Smooth muscle cell (in vitro differentiated cells): ENCODE data around the gene TRAF6. TPM values are rescaled to one million over a fixed set of nuclear protein-coding genes. Genes with fewer than 3 reads are reported as not detected.
A peak's percentile ranks its signal among the peaks of the same experiment; 100 is the strongest.

Experiments
- DNase-seq: peaks from one replicate; lab custom pipeline; 2025; ENCODE audit not compliant: unreplicated experiment; lab: John Stamatoyannopoulos, UW
- H2AFZ ChIP-seq: fragments of 200-600 bp; sonication (generic); 2 replicates; pipeline ENCODE4 v1.6.0; 2016; ENCODE audit warnings: antibody characterized with exemption, low read depth, mild to moderate bottlenecking
- H3F3A ChIP-seq: fragments of 200-600 bp; sonication (generic); 2 replicates; pipeline ENCODE4 v1.6.0; 2017; ENCODE audit warnings: antibody characterized with exemption, low read depth
- H3K27ac ChIP-seq: fragments of 200-600 bp; sonication (generic); 2 replicates; pipeline ENCODE4 v1.5.1; 2016; ENCODE audit warnings: low read depth, mild to moderate bottlenecking
- H3K27me3 ChIP-seq: fragments of 200-600 bp; sonication (generic); 2 replicates; pipeline ENCODE4 v1.6.1; 2016; ENCODE audit warnings: low read depth, mild to moderate bottlenecking
- H3K36me3 ChIP-seq: fragments of 200-600 bp; sonication (generic); 2 replicates; pipeline ENCODE4 v1.5.1; 2016; ENCODE audit warnings: low read depth
- H3K4me1 ChIP-seq: fragments of 200-600 bp; sonication (generic); 2 replicates; pipeline ENCODE4 v1.5.1; 2016; ENCODE audit warnings: low read depth
- H3K4me2 ChIP-seq: fragments of 200-600 bp; sonication (generic); 2 replicates; pipeline ENCODE4 v1.6.0; 2016; ENCODE audit warnings: mild to moderate bottlenecking
- H3K4me3 ChIP-seq: fragments of 200-600 bp; sonication (generic); 2 replicates; pipeline ENCODE4 v1.5.1; 2016; ENCODE audit warnings: mild to moderate bottlenecking
- H3K79me2 ChIP-seq: fragments of 200-600 bp; sonication (generic); 2 replicates; pipeline ENCODE4 v1.6.0; 2016; ENCODE audit warnings: low read depth, mild to moderate bottlenecking
- H3K9ac ChIP-seq: fragments of 200-600 bp; sonication (generic); 2 replicates; pipeline ENCODE4 v1.6.0; 2016; ENCODE audit warnings: low read depth
- H3K9me3 ChIP-seq: fragments of 200-600 bp; sonication (generic); replicated peaks from 2 replicates; pipeline ENCODE4 v1.5.1; 2016; ENCODE audit warnings: low read depth
- H4K20me1 ChIP-seq: fragments of 200-600 bp; sonication (generic); 2 replicates; pipeline ENCODE4 v1.6.0; 2016; ENCODE audit warnings: low read depth
- WGBS: methylation state at CpG from one replicate; pipeline ENCODE4 v1.1.7; 2016; ENCODE audit warnings: low lambda C conversion rate; 5-methylcytosine and 5-hydroxymethylcytosine counted together
- polyA plus RNA-seq: library from polyadenylated mRNA; unstranded; fragments of >200 nt; fragmentation: Nextera tagmentation; extraction: Ambion mirVana; gene quantifications from 2 replicates; pipeline ENCODE4 v1.2.1, GENCODE V29; 2016
- total RNA-seq: library from RNA; depleted of rRNA; stranded (reverse); fragments of >200 nt; gene quantifications from 2 replicates; pipeline ENCODE4 v1.2.3, GENCODE V29; 2014
- TF ChIP-seq, protein P1 (sequence below): fragments of 200-600 bp; sonication (generic); IDR thresholded peaks from 2 replicates; pipeline ENCODE4 v1.5.1; 2017; ENCODE audit warnings: borderline replicate concordance, mild to moderate bottlenecking, antibody characterized with exemption; ENCODE audit not compliant: insufficient read depth, poor library complexity, severe bottlenecking

The TRAF6 gene
- total and polyA plus RNA-seq, 2 experiments from 2014 or later, result 9.9 to 18.9 TPM

DNA sequence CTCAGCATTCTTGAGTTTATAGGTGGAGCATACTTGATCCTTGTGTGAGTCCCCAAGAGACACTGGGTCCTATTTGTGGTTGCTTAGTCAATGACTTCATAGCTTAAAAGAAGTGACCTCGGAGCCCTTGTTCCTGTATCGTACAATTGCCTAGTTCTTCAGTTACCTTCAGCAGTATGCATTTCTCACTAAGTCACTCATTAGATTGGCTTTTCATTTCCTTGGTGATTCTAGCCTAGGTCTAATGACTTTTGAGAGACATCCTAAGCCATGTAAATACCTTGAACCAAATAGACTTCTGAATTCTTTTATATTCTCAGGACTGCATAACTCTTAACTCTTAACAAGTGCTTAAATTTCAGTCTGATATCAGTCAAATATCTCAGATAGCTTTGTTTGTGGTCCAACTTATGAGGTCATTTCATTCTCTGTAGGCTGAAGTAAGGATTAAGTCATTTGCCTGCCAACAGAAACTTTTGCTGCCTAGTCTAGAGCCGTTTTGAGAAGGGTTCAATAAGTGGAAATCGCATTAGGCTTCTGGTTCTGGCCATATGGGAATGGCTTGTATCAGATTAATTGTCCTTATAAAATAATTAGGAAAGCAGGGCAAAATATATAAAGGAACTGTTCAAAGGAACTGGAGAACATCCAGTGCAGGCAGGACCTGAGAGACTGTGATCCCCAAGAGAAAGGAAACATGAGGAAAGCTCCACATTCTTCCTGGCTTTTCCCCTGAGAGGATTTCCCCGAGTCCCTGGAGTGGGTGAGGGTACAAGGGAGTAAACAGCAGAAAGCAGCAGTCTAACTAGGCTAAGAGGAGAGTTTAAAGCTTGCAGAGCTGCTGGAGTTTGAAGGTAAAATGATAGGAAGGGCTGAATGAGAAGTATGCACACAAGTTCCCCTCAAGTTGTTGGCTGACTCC lies 39.9 kb downstream of the TRAF6 start:
- Histone ChIP-seq H3K36me3 (no peaks in the 10 kb centered on the region), H3K4me3 (no peak overlapping the region), H4K20me1 (no peaks in the 10 kb centered on the region), H3K4me2 (peak overlapping the region; percentile 60), H3K9ac (peak overlapping the region; percentile 15), H3K27ac (peak overlapping the region; percentile 79), H3F3A (peaks cover 15% of the 10 kb centered on the region), H2AFZ (no peak overlapping the region), H3K27me3 (no peaks in the 10 kb centered on the region), H3K79me2 (no peaks in the 10 kb centered on the region), H3K9me3 (no peaks in the 10 kb centered on the region), H3K4me1 (peaks cover 23% of the 10 kb centered on the region)
- no peak for DNase-seq
- 49% methylated on average over 5 of the region's 5 CpGs for WGBS
- TF ChIP-seq, protein P1, sequence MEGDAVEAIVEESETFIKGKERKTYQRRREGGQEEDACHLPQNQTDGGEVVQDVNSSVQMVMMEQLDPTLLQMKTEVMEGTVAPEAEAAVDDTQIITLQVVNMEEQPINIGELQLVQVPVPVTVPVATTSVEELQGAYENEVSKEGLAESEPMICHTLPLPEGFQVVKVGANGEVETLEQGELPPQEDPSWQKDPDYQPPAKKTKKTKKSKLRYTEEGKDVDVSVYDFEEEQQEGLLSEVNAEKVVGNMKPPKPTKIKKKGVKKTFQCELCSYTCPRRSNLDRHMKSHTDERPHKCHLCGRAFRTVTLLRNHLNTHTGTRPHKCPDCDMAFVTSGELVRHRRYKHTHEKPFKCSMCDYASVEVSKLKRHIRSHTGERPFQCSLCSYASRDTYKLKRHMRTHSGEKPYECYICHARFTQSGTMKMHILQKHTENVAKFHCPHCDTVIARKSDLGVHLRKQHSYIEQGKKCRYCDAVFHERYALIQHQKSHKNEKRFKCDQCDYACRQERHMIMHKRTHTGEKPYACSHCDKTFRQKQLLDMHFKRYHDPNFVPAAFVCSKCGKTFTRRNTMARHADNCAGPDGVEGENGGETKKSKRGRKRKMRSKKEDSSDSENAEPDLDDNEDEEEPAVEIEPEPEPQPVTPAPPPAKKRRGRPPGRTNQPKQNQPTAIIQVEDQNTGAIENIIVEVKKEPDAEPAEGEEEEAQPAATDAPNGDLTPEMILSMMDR, result no peak

DNA sequence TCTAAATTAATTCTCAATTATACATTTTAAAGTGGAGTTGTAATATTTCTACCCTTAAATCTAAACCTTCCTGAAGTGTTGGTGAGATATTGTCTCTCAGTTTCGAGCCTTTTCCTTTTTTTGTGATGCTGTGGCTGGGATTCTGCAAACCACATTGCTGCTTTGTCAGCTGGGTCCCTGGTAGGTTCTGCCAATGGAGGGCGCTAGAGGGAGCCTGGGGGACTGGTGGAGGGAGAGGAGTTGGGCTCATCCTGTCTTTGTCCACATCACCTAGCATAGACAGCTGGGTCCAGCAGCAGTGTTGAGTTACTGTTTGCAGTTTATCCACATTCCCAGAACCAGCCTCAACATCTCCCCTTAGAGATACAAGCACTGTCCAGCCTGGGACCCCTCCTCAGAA lies 41.0 kb downstream of the TRAF6 start:
- H3K79me2 ChIP-seq, result no peaks in the 10 kb centered on the region
- no peaks in the 10 kb centered on the region for H3K27me3 ChIP-seq
- no peak overlapping the region for H3K4me3 ChIP-seq
- peaks cover 17% of the 10 kb centered on the region for H3F3A ChIP-seq
- H3K4me2 ChIP-seq, result peak overlapping the region; percentile 60
- no peaks in the 10 kb centered on the region for H3K9me3 ChIP-seq
- TF ChIP-seq, protein P1, result peak; percentile 44
- DNase-seq, result no peak
- WGBS, result 37% methylated on average over 2 of the region's 2 CpGs
- peaks cover 23% of the 10 kb centered on the region for H3K4me1 ChIP-seq
- no peaks in the 10 kb centered on the region for H4K20me1 ChIP-seq
- peak overlapping the region; percentile 79 for H3K27ac ChIP-seq
- no peak overlapping the region for H3K9ac ChIP-seq
- H3K36me3 ChIP-seq, result no peaks in the 10 kb centered on the region
- no peak overlapping the region for H2AFZ ChIP-seq

DNA sequence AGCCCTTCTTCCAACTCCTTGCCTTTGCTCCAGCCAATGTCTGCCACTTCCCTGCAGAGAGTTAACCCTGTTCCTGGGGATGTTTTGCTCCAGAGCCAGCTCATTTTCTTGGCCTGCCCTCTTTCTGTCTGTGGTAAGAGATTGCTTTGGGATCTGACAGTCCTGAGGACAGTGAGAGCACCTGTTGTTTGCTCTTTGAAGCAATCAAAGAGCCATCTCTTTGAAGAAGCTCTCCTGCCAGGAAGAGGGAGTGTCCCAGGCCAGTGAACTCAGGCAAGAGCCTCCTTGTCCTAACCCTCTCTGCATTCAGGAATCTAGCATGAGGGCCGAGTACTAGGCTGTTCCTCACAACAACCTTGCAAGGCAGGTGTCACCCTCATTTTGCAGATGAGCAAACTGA lies 42.2 kb downstream of the TRAF6 start:
- H3K9ac ChIP-seq, result no peak overlapping the region
- H3K36me3 ChIP-seq, result no peaks in the 10 kb centered on the region
- no peak overlapping the region for H3K4me2 ChIP-seq
- no peaks in the 10 kb centered on the region for H3K79me2 ChIP-seq
- H3F3A ChIP-seq, result peaks cover 17% of the 10 kb centered on the region
- H3K27ac ChIP-seq, result no peak overlapping the region
- peaks cover 26% of the 10 kb centered on the region for H3K4me1 ChIP-seq
- no peaks in the 10 kb centered on the region for H3K9me3 ChIP-seq
- H3K27me3 ChIP-seq, result no peaks in the 10 kb centered on the region
- H3K4me3 ChIP-seq, result no peak overlapping the region
- WGBS, result 76% methylated on average over 1 of the region's 1 CpG
- H4K20me1 ChIP-seq, result no peaks in the 10 kb centered on the region
- H2AFZ ChIP-seq, result no peak overlapping the region
- DNase-seq, result no peak
- TF ChIP-seq, protein P1, result no peak
